Transverse colon (tissue), 4 donors: ENCODE data around the gene DDX47. TPM values are rescaled to one million over a fixed set of nuclear protein-coding genes. Genes with fewer than 3 reads are reported as not detected.
A peak's percentile ranks its signal among the peaks of the same experiment; 100 is the strongest.

ENCODE experiments used
- DNase-seq: peaks from one replicate; pipeline ENCODE4 v3.0.0-alpha.2; 2019
- H3K27ac ChIP-seq, 4 donors: fragments of 200-600 bp; sonication (generic); 2 replicates each; pipeline ENCODE4 v1.5.1; 2016 to 2018; ENCODE audit warnings: inconsistent platforms in 4 of 4
- H3K27me3 ChIP-seq: fragments of 200-600 bp; sonication (generic); 2 replicates; pipeline ENCODE4 v1.5.1; 2017; ENCODE audit warnings: inconsistent platforms
- H3K36me3 ChIP-seq, 4 donors: fragments of 200-600 bp; sonication (generic); 2 replicates each; pipeline ENCODE4 v1.5.1; 2017 to 2019; ENCODE audit warnings: inconsistent platforms in 4 of 4
- H3K4me1 ChIP-seq, 4 donors: fragments of 200-600 bp; sonication (generic); 2 replicates each; pipeline ENCODE4 v1.5.1; 2017 to 2020; ENCODE audit warnings: inconsistent platforms in 4 of 4
- H3K4me3 ChIP-seq, 4 donors: fragments of 200-600 bp; sonication (generic); 1 replicate in 1 of 4; 2 replicates in 3 of 4; pipeline versions ENCODE4 v1.5.1 to v1.6.1; 2017 to 2019; ENCODE audit warnings: inconsistent platforms in 4 of 4
- H3K9me3 ChIP-seq, 2 donors: fragments of 200-600 bp; sonication (generic); 2 replicates each; pipeline ENCODE4 v1.5.1; 2017 to 2019; ENCODE audit warnings: inconsistent platforms in 2 of 2
- CTCF ChIP-seq, 5 experiments: fragments of 200-600 bp in 3 of 5; fragments of 450-650 bp in 2 of 5; sonication (generic) in 3 of 5; IDR thresholded peaks; 1 replicate in 2 of 5; 2 replicates in 3 of 5; pipeline ENCODE4 v1.5.1; 2016 to 2017; ENCODE audit warnings: antibody characterized with exemption in 5 of 5, inconsistent platforms in 3 of 5, mild to moderate bottlenecking in 2 of 5, moderate library complexity in 1 of 5
- EP300 ChIP-seq: sonication (generic); formaldehyde crosslinking; IDR thresholded peaks from one replicate; pipeline ENCODE4 v1.6.1; 2017; ENCODE audit warnings: antibody characterized with exemption, low read depth
- POLR2A ChIP-seq: fragments of 450-650 bp; IDR thresholded peaks from one replicate; pipeline ENCODE4 v1.6.1; 2016; ENCODE audit warnings: antibody characterized with exemption, mild to moderate bottlenecking, moderate library complexity
- POLR2AphosphoS5 ChIP-seq, 3 donors: sonication (generic); formaldehyde crosslinking; IDR thresholded peaks; one replicate each; pipeline ENCODE4 v1.6.1; 2016; ENCODE audit warnings: antibody characterized with exemption in 3 of 3
- WGBS, 2 donors: methylation state at CpG; one replicate each; pipeline ENCODE4 v1.1.5; 2018; ENCODE audit warnings: low coverage in 1 of 2; 5-methylcytosine and 5-hydroxymethylcytosine counted together
- in situ Hi-C, 4 donors: fragments of 200-750 bp; cut with MboI; loops; one replicate each; pipeline versions ENCODE4 v1.15.0 to v1.15.1; 2017; ENCODE audit warnings: low sequenced_read_pairs in 3 of 4, low pct_ligation_motif_present in 1 of 4, low pct_unique_long_range_greater_than_20kb in 1 of 4
- intact Hi-C: fragments of 100-400 bp; cut with DNase I; formaldehyde crosslinking; loops from one replicate; pipeline ENCODE4 v1.15.1; 2023; ENCODE audit warnings: low total_unique reads
- total RNA-seq, 4 donors: library from RNA; depleted of rRNA; stranded (reverse); fragments of >200 nt; gene quantifications; one replicate each; pipeline ENCODE4 v1.1.0, GENCODE V29; 2016

The DDX47 gene
- total RNA-seq, 4 donors from 2014 or later = 22.1 to 47.8 (median 31.8) TPM

- intact Hi-C loops = no loop called here
- in situ Hi-C loops = no loop called here
Observed at GRCh38 chr12:12786706-12787601, 26.2 kb upstream of the DDX47 start.

GRCh38 chr12:12788131-12788530, 25.0 kb upstream of the DDX47 start:
- TF ChIP-seq EP300 (no peak), POLR2AphosphoS5 (IDR thresholded peaks at IDR 0.05) (no peak), CTCF (IDR thresholded peaks at IDR 0.05) (no peak), POLR2A (no peak)
- Histone ChIP-seq H3K4me1 (peaks cover 14 to 49% (median 30%) of the 10 kb centered on the region in 4 donors), H3K36me3 (no peaks in the 10 kb centered on the region), H3K27me3 (no peaks in the 10 kb centered on the region), H3K4me3 (peak overlapping the region in 1 of 4 donors; percentile 69), H3K9me3 (no peaks in the 10 kb centered on the region), H3K27ac (peak overlapping the region; percentile 87 to 97 (median 92))
- in situ Hi-C loops (no loop called here), intact Hi-C loops (no loop called here)
- 51 to 76% methylated on average over 2 to 6 of the region's 6 CpGs for WGBS, 2 donors
- DNase-seq = no peak

More at GRCh38 chr12:12786706-12787601, 26.2 kb upstream of the DDX47 start:
- H3K4me3 ChIP-seq = peak overlapping the region; percentile 34 to 69 (median 50)
- H3K27ac ChIP-seq = peak overlapping the region; percentile 87 to 97 (median 92)
- TF ChIP-seq POLR2AphosphoS5 (IDR thresholded peaks at IDR 0.05) = peak; percentile 52 to 86 (median 77)
- TF ChIP-seq POLR2A = peak; percentile 68
- TF ChIP-seq EP300 = no peak
- TF ChIP-seq CTCF (IDR thresholded peaks at IDR 0.05) = peak in 4 of 5 experiments; percentile 4 to 58 (median 34)
- peak; percentile 81 for DNase-seq
- H3K4me1 ChIP-seq = peaks cover 14 to 41% (median 29%) of the 10 kb centered on the region in 4 donors
- no peaks in the 10 kb centered on the region for H3K36me3 ChIP-seq
- H3K27me3 ChIP-seq = no peaks in the 10 kb centered on the region
- WGBS, 2 donors = 15% methylated on average over 41 of the region's 80 CpGs; no CpG with 5 or more reads in 1 of the 2 donors
- no peaks in the 10 kb centered on the region for H3K9me3 ChIP-seq

- Histone ChIP-seq H3K9me3 (no peaks in the 10 kb centered on the region), H3K27me3 (no peaks in the 10 kb centered on the region), H3K36me3 (no peaks in the 10 kb centered on the region), H3K4me1 (peaks cover 14 to 53% (median 30%) of the 10 kb centered on the region in 4 donors), H3K4me3 (no peak overlapping the region), H3K27ac (peak overlapping the region; percentile 87 to 97 (median 92))
- 0 to 16% methylated on average over 3 to 9 of the region's 9 CpGs for WGBS, 2 donors
- TF ChIP-seq EP300 (no peak), POLR2A (no peak), CTCF (IDR thresholded peaks at IDR 0.05) (peak; percentile 77 to 90 (median 83)), POLR2AphosphoS5 (IDR thresholded peaks at IDR 0.05) (no peak)
- DNase-seq = peak; percentile 79
- in situ Hi-C loops = no loop called here
- intact Hi-C loops = no loop called here
Observed at GRCh38 chr12:12788675-12789368, 24.3 kb upstream of the DDX47 start.

- peaks cover 14 to 54% (median 29%) of the 10 kb centered on the region in 4 donors for H3K4me1 ChIP-seq
- no peak for TF ChIP-seq POLR2AphosphoS5 (IDR thresholded peaks at IDR 0.05)
- H3K27ac ChIP-seq = no peak overlapping the region
- in situ Hi-C loops (no loop called here), intact Hi-C loops (no loop called here)
- no peaks in the 10 kb centered on the region for H3K36me3 ChIP-seq
- no peak for DNase-seq
- WGBS, 2 donors = 57 to 69% methylated on average over 4 of the region's 4 CpGs
- H3K9me3 ChIP-seq = no peaks in the 10 kb centered on the region
- no peaks in the 10 kb centered on the region for H3K27me3 ChIP-seq
- H3K4me3 ChIP-seq = no peak overlapping the region
Observed at GRCh38 chr12:12790956-12791355, 22.2 kb upstream of the DDX47 start.
